Endodermal cell (in vitro differentiated cells): ENCODE measurements around the gene NUDCD3. TPM values are rescaled to one million over a fixed set of nuclear protein-coding genes. Genes with fewer than 3 reads are reported as not detected.

Source experiments
- DNase-seq: peaks from one replicate; pipeline ENCODE4 v3.0.0-alpha.2; 2017
- H3K27ac ChIP-seq: 2 replicates; pipeline ENCODE4 v1.5.1; 2013; ENCODE audit warnings: mild to moderate bottlenecking, low read depth, low read length, moderate library complexity
- H3K27me3 ChIP-seq: 2 replicates; pipeline ENCODE4 v1.6.1; 2013; ENCODE audit warnings: mild to moderate bottlenecking, low read length, moderate library complexity; ENCODE audit not compliant: insufficient read depth, control insufficient read depth, poor library complexity, severe bottlenecking
- H3K36me3 ChIP-seq: 2 replicates; pipeline ENCODE4 v1.7.0; 2013; ENCODE audit warnings: mild to moderate bottlenecking, low read length, moderate library complexity; ENCODE audit not compliant: control insufficient read depth, insufficient read depth
- H3K4me1 ChIP-seq: one replicate; pipeline ENCODE4 v1.7.0; 2013; ENCODE audit warnings: low read length; ENCODE audit not compliant: control insufficient read depth, insufficient read depth
- H3K4me3 ChIP-seq: 2 replicates; pipeline ENCODE4 v1.5.1; 2013; ENCODE audit warnings: mild to moderate bottlenecking, low read length, moderate library complexity
- H3K9ac ChIP-seq: 2 replicates; pipeline ENCODE4 v1.6.1; 2013; ENCODE audit warnings: mild to moderate bottlenecking, low read length, moderate library complexity; ENCODE audit not compliant: poor library complexity, severe bottlenecking; ENCODE audit errors: extremely low read depth
- H3K9me3 ChIP-seq: 2 replicates; pipeline ENCODE4 v1.6.1; 2013; ENCODE audit warnings: mild to moderate bottlenecking, low read length, moderate library complexity; ENCODE audit not compliant: control insufficient read depth
- H3K27ac Mint-ChIP-seq: 2 replicates; pipeline ENCODE4 v1.8.0; 2020; ENCODE audit warnings: mixed read lengths
- H3K27me3 Mint-ChIP-seq: 2 replicates; pipeline ENCODE4 v1.8.0; 2021; ENCODE audit warnings: mild to moderate bottlenecking, mixed read lengths; ENCODE audit not compliant: insufficient read depth
- H3K36me3 Mint-ChIP-seq: 2 replicates; pipeline ENCODE4 v1.8.0; 2020; ENCODE audit warnings: low read depth, mixed read lengths
- H3K4me1 Mint-ChIP-seq: 2 replicates; pipeline ENCODE4 v1.8.0; 2020; ENCODE audit warnings: mixed read lengths
- H3K4me3 Mint-ChIP-seq: 2 replicates; pipeline ENCODE4 v1.8.0; 2020; ENCODE audit warnings: mild to moderate bottlenecking, moderate library complexity, mixed read lengths
- H3K9me3 Mint-ChIP-seq: 2 replicates; pipeline ENCODE4 v1.8.0; 2020; ENCODE audit warnings: mild to moderate bottlenecking, mixed read lengths
- WGBS, 2 experiments: methylation state at CpG; one replicate each; pipeline versions ENCODE4 v1.1.5 to v1.1.7; 2013; ENCODE audit warnings: missing lambda C conversion rate in 2 of 2, mixed read lengths in 1 of 2; ENCODE audit not compliant: insufficient coverage in 1 of 2, insufficient read length in 1 of 2; 5-methylcytosine and 5-hydroxymethylcytosine counted together
- total RNA-seq, 2 donors: library from RNA; stranded (reverse); fragmentation: NEBNext Ultra II Directional in 1 of 2; extraction: Animal tissue kit (Norgen Biotek cat#: 25700) in 1 of 2; gene quantifications; 2 replicates in 1 of 2; 3 replicates in 1 of 2; pipeline ENCODE4 v1.2.1, GENCODE V29; 2021
- TF ChIP-seq, protein P1 (sequence below): fragments of 200-600 bp; sonication (generic); conservative IDR thresholded peaks from 2 replicates; pipeline ENCODE4 v1.5.0; 2021; ENCODE audit warnings: antibody characterized with exemption, mild to moderate bottlenecking

NUDCD3 gene
- total RNA-seq, 2 donors from 2014 or later, result 80.8 to 116 TPM

DNA sequence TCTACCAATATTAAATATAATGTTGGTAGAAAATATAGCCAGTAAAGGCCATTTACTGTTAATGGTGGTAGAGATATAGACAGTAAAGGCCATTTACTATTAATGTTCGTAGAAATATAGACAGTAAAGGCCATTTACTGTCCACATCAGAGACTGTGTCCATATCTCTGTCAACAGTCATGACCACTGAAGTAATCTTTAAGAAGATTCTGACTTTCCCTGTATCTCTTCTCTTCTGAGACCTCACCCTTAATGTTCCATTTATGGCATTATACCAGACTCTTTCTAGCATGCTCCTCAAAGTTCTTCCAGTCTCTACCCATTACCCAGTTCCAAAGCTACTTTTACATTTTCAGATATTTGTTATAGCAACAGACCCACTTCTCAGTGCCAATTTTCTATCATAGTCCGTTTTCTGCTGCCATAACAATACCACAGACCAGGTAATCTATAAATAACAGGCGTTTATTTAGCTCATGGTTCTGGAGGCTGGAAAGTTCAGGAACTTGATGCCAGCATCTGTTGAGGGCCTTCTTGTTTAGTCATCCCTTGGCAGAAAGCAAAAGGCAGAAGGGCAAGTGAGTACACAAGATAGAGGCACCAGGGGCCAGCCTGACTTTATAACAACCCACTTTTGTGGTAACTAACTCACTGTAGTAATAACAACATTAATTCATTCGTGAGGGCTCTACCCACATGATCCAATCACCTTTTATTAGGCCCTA is 7.9 kb upstream of the NUDCD3 start:
- H3K4me3 ChIP-seq, result no peak overlapping the region
- Mint-ChIP-seq H3K36me3 (no peaks in the 10 kb centered on the region), H3K27me3 (peaks cover 7% of the 10 kb centered on the region), H3K9me3 (no peaks in the 10 kb centered on the region), H3K4me1 (peaks cover 5% of the 10 kb centered on the region), H3K4me3 (no peak overlapping the region), H3K27ac (no peak overlapping the region)
- no peaks in the 10 kb centered on the region for H3K36me3 ChIP-seq
- TF ChIP-seq, protein P1, sequence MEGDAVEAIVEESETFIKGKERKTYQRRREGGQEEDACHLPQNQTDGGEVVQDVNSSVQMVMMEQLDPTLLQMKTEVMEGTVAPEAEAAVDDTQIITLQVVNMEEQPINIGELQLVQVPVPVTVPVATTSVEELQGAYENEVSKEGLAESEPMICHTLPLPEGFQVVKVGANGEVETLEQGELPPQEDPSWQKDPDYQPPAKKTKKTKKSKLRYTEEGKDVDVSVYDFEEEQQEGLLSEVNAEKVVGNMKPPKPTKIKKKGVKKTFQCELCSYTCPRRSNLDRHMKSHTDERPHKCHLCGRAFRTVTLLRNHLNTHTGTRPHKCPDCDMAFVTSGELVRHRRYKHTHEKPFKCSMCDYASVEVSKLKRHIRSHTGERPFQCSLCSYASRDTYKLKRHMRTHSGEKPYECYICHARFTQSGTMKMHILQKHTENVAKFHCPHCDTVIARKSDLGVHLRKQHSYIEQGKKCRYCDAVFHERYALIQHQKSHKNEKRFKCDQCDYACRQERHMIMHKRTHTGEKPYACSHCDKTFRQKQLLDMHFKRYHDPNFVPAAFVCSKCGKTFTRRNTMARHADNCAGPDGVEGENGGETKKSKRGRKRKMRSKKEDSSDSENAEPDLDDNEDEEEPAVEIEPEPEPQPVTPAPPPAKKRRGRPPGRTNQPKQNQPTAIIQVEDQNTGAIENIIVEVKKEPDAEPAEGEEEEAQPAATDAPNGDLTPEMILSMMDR, result no peak
- no peak overlapping the region for H3K9ac ChIP-seq
- peaks cover 19% of the 10 kb centered on the region for H3K27me3 ChIP-seq
- 75 to 80% methylated on average over 4 of the region's 4 CpGs for WGBS, 2 experiments
- no peaks in the 10 kb centered on the region for H3K9me3 ChIP-seq
- H3K4me1 ChIP-seq, result no peaks in the 10 kb centered on the region
- no peak overlapping the region for H3K27ac ChIP-seq
- no peak for DNase-seq

DNA sequence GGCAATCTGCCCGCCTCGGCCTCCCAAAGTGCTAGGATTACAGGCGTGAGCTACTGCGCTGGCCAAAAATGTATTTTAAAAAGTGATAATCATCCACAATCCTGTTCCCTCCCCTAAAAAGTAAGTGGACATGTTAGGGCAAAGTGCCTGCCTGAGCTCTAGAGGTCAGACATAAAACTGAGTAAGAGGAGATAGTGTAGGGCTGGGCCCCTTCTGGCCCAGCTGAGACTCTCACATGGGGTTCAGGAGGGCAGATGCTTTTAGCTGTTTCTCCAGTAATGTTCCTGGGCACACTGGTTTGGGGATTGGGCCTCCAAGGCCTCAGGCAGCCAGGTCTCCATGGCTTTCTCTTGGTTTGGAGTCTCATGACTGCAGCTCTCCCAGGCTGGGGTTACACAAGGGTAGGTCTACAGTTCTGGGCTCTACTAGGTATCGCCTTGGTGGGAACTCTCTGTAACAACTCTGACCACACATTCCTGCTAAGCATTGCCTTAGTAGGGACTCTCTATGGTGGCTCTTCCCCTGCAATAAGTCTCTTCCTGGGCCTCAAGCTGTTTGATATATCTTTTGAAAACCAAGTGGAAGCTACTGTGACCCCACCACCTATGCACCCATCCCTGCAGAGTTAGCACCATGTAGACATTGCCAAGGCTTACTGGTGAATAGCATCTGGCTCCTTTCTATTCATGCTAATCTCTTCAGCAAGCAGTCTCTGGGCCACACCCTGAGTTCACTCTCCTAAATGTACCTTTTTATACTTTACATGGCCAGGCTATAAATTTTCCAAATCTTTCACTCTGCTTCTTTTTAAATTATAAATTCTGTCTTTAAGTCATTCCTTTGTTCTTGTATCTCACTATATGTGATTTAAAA is 6.9 kb upstream of the NUDCD3 start:
- Histone ChIP-seq H3K4me3 (no peak overlapping the region), H3K4me1 (no peaks in the 10 kb centered on the region), H3K27ac (no peak overlapping the region), H3K9me3 (no peaks in the 10 kb centered on the region), H3K9ac (no peak overlapping the region), H3K36me3 (no peaks in the 10 kb centered on the region), H3K27me3 (peaks cover 12% of the 10 kb centered on the region)
- H3K27ac Mint-ChIP-seq, result no peak overlapping the region
- 92 to 100% methylated on average over 1 to 5 of the region's 5 CpGs for WGBS, 2 experiments
- no peak overlapping the region for H3K4me3 Mint-ChIP-seq
- no peaks in the 10 kb centered on the region for H3K36me3 Mint-ChIP-seq
- H3K4me1 Mint-ChIP-seq, result peaks cover 6% of the 10 kb centered on the region
- TF ChIP-seq, protein P1, result no peak
- no peaks in the 10 kb centered on the region for H3K9me3 Mint-ChIP-seq
- DNase-seq, result no peak
- H3K27me3 Mint-ChIP-seq, result peaks cover 6% of the 10 kb centered on the region

DNA sequence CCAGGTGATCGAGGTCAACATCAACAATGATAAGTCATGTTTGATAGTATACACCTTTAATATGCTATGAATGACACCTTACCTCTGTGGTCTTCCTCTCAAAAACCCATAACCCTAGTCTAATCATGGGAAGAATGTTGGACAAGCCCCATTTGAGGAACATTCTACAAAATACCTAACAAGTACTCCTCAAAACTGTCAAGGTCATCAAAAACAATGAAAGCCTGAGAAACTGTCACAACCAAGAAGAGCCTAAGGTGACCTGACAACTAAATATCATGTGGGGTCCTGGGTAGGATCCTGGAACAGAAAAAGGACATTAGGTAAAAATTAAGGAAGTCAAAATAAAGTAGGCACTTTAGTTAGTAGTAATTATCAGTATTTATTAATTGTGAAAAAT is 5.9 kb upstream of the NUDCD3 start:
- peaks cover 4% of the 10 kb centered on the region for H3K27me3 ChIP-seq
- H3K27ac Mint-ChIP-seq, result no peak overlapping the region
- no peak overlapping the region for H3K4me3 ChIP-seq
- no peaks in the 10 kb centered on the region for H3K36me3 Mint-ChIP-seq
- no peaks in the 10 kb centered on the region for H3K9me3 Mint-ChIP-seq
- no peaks in the 10 kb centered on the region for H3K9me3 ChIP-seq
- H3K27me3 Mint-ChIP-seq, result peaks cover 4% of the 10 kb centered on the region
- no peak overlapping the region for H3K9ac ChIP-seq
- no peak overlapping the region for H3K4me3 Mint-ChIP-seq
- peaks cover 6% of the 10 kb centered on the region for H3K4me1 Mint-ChIP-seq
- no peaks in the 10 kb centered on the region for H3K4me1 ChIP-seq
- no peak overlapping the region for H3K27ac ChIP-seq
- H3K36me3 ChIP-seq, result no peaks in the 10 kb centered on the region
- 100% methylated on average over 1 of the region's 1 CpG; no CpG with 5 or more reads in 1 of the 2 experiments for WGBS, 2 experiments
- TF ChIP-seq, protein P1, result no peak
- no peak for DNase-seq
